Chondrocyte (in vitro differentiated cells): ENCODE results near the gene PEX7. TPM values are rescaled to one million over a fixed set of nuclear protein-coding genes. Genes with fewer than 3 reads are reported as not detected.
"Not testable (repeated sequence)": the region's sequence is repeated elsewhere in the genome, so short reads cannot be mapped to it uniquely, and the experiment has no call there.

Experiments used
- DNase-seq: peaks from one replicate; pipeline ENCODE4 v3.0.0; 2021; ENCODE audit warnings: mixed read lengths, low spot score
- H3K27ac Mint-ChIP-seq: one replicate; pipeline ENCODE4 v1.8.0; 2021; ENCODE audit warnings: mild to moderate bottlenecking, moderate library complexity, mixed read lengths; ENCODE audit not compliant: unreplicated experiment
- H3K27me3 Mint-ChIP-seq: 2 replicates; pipeline ENCODE4 v1.8.0; 2021; ENCODE audit warnings: low read depth, mixed read lengths
- H3K36me3 Mint-ChIP-seq: 2 replicates; pipeline ENCODE4 v1.8.0; 2021; ENCODE audit warnings: low read depth, mixed read lengths
- H3K4me1 Mint-ChIP-seq: 2 replicates; pipeline ENCODE4 v1.8.0; 2021; ENCODE audit warnings: low read depth, mild to moderate bottlenecking, mixed read lengths
- H3K4me3 Mint-ChIP-seq: one replicate; pipeline ENCODE4 v1.8.0; 2021; ENCODE audit warnings: mild to moderate bottlenecking, moderate library complexity, mixed read lengths; ENCODE audit not compliant: unreplicated experiment
- H3K9me3 Mint-ChIP-seq: 2 replicates; pipeline ENCODE4 v1.8.0; 2021; ENCODE audit warnings: low read depth, mixed read lengths
- total RNA-seq: library from RNA; stranded (reverse); gene quantifications from 3 replicates; pipeline ENCODE4 v1.2.1, GENCODE V29; 2021
- TF ChIP-seq, protein P1 (sequence below): fragments of 200-600 bp; sonication (generic); IDR thresholded peaks from 2 replicates; pipeline ENCODE4 v1.5.0; 2021; ENCODE audit warnings: antibody characterized with exemption, mild to moderate bottlenecking, moderate library complexity

The PEX7 gene
- total RNA-seq, 1 donor from 2014 or later = 7.0 TPM

DNA sequence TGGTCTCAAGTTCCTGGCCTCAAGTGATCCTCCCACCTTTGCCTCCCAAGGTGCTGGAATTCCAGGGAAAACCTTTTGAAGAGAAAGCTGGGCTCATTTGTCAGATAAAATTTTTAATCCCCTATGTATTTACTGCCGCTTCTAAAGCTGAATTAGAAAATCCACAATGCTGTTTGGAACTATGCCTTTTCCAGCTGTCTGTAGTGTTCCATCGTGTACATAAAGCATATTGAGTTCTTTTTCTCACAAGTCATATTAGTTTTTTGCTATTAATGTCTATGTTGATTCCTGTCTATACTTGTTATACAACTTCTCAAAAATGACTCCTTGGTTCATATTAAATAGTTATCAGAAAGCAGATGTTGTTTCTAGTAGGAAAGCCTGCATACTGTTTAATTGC is 47.1 kb downstream of the PEX7 start:
- no peak for DNase-seq
- H3K9me3 Mint-ChIP-seq = peaks cover 12% of the 10 kb centered on the region
- TF ChIP-seq, protein P1, sequence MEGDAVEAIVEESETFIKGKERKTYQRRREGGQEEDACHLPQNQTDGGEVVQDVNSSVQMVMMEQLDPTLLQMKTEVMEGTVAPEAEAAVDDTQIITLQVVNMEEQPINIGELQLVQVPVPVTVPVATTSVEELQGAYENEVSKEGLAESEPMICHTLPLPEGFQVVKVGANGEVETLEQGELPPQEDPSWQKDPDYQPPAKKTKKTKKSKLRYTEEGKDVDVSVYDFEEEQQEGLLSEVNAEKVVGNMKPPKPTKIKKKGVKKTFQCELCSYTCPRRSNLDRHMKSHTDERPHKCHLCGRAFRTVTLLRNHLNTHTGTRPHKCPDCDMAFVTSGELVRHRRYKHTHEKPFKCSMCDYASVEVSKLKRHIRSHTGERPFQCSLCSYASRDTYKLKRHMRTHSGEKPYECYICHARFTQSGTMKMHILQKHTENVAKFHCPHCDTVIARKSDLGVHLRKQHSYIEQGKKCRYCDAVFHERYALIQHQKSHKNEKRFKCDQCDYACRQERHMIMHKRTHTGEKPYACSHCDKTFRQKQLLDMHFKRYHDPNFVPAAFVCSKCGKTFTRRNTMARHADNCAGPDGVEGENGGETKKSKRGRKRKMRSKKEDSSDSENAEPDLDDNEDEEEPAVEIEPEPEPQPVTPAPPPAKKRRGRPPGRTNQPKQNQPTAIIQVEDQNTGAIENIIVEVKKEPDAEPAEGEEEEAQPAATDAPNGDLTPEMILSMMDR = no peak
- H3K4me1 Mint-ChIP-seq = peaks cover 8% of the 10 kb centered on the region
- H3K36me3 Mint-ChIP-seq = peaks cover 13% of the 10 kb centered on the region
- no peaks in the 10 kb centered on the region for H3K27me3 Mint-ChIP-seq
- H3K27ac Mint-ChIP-seq = no peak overlapping the region
- no peak overlapping the region for H3K4me3 Mint-ChIP-seq

DNA sequence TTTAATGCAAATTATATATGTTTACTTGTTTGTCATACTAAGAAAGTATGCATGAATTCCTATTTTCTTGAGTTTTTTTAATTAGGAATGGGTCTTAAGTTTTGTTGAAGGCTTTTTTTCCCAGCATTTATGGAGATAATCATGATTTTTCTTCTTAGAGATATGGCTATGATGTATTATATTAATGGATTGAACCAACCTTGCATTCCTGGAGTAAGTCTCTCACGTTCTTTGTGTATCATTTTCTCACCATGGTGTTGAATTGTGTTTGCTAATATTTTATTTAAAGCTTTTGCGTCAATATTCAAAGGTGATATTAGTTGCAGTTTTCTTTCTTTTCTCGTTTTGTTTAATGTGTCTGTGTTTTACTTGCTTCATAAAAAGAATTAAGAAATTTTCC is 51.4 kb downstream of the PEX7 start:
- Mint-ChIP-seq H3K36me3 (peaks cover 20% of the 10 kb centered on the region), H3K27ac (no peak overlapping the region), H3K4me1 (no peaks in the 10 kb centered on the region), H3K27me3 (no peaks in the 10 kb centered on the region), H3K4me3 (no peak overlapping the region), H3K9me3 (peaks cover 27% of the 10 kb centered on the region)
- TF ChIP-seq, protein P1 = no peak
- DNase-seq = no peak

DNA sequence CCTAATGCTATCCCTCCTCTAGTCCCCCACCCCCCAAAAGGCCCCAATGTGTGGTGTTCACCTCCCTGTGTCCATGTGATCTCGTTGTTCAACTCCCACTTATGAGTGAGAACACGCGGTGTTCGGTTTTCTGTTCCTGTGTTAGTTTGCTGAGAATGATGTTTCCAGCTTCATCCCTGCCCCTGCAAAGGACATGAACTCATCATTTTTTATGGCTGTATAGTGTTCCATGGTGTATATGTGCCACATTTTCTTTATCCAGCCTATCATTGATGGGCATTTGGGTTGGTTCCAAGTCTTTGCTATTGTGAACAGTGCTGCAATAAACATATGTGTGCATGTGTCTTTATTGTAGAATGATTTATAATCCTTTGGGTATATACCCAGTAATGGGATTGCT is 54.1 kb downstream of the PEX7 start:
- peaks cover 27% of the 10 kb centered on the region for H3K9me3 Mint-ChIP-seq
- peaks cover 18% of the 10 kb centered on the region for H3K36me3 Mint-ChIP-seq
- DNase-seq, H3K27ac Mint-ChIP-seq, H3K4me1 Mint-ChIP-seq, H3K4me3 Mint-ChIP-seq, H3K27me3 Mint-ChIP-seq: not testable (repeated sequence)

DNA sequence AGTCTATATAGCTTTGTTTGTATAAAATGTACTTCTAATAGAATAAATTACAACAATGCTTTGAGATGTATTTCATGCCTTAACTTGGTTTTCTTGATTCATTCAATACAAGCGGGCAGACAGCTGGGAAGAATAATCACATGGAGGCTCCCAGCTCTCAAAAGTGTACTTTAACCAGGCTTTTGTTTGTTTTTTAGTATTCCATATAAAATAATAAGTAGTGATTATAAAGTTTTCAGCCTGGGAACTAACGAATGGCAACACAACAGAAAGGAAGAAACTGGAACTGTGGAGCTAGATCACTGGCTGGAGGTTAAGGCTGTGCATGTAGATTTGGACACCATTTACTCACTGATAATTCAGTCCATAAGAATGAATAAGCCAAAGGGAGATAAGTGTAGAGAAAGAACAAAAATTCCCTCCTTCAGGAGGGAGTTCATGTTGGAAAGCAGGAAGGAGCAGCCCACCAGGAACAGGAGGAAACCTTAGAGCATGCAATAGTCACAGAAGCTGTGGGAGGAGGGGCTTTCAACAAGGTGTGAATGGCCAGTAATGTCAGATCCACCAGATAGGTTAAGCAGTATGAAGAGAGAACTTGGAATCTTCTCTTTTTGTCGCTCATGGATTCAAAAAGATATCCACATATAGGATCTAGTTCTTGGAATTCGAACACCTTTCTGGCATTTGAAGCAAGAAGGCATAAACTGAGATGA is 58.5 kb downstream of the PEX7 start:
- Mint-ChIP-seq H3K27ac (no peak overlapping the region), H3K27me3 (no peaks in the 10 kb centered on the region), H3K4me1 (peaks cover 7% of the 10 kb centered on the region), H3K4me3 (no peak overlapping the region), H3K36me3 (peaks cover 4% of the 10 kb centered on the region), H3K9me3 (peaks cover 13% of the 10 kb centered on the region)
- no peak for DNase-seq
- TF ChIP-seq, protein P1 = no peak

DNA sequence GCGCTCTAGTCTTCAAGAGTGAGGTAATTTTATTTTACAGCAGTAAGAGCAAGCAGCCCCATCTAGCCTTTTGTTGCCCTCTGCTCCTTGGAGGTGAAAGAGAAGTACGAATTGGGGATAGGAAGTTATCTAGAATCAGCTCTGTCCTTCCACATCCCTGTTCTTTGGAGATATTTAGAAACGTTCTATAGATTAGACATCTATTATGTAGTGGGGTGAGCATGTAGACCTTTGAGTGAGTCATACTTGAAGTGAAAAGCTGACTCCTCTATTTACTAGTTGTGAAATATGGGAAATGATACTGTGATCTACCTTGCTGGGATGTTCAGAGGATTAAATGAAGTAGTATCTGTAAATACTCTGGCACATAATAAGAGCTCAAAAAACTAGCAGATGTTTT is 63.7 kb downstream of the PEX7 start:
- no peaks in the 10 kb centered on the region for H3K27me3 Mint-ChIP-seq
- H3K4me1 Mint-ChIP-seq = peaks cover 8% of the 10 kb centered on the region
- no peak for DNase-seq
- H3K27ac Mint-ChIP-seq = no peak overlapping the region
- H3K4me3 Mint-ChIP-seq = no peak overlapping the region
- no peaks in the 10 kb centered on the region for H3K9me3 Mint-ChIP-seq
- TF ChIP-seq, protein P1 = no peak
- no peaks in the 10 kb centered on the region for H3K36me3 Mint-ChIP-seq

DNA sequence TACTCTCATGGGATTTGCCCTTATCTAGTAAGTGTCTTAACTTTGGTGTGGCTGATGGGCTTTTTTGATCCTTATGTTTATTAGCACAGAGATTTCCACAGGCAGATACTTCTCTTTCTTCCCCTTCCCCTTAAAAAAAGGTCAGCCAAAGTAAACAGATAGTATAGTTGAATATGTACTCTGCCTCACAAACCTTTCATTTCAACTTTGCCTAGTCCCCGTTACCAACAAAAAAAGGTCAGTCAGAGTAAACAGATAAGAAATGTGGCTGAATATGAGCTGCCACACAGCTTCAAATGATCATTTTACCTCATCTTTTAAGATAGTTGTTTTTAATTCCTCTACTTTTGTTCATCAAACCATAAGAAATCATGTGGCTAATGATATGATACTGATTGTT is 65.6 kb downstream of the PEX7 start:
- H3K4me3 Mint-ChIP-seq = no peak overlapping the region
- DNase-seq = no peak
- no peaks in the 10 kb centered on the region for H3K27me3 Mint-ChIP-seq
- H3K27ac Mint-ChIP-seq = no peak overlapping the region
- peaks cover 8% of the 10 kb centered on the region for H3K4me1 Mint-ChIP-seq
- H3K36me3 Mint-ChIP-seq = peaks cover 2% of the 10 kb centered on the region
- H3K9me3 Mint-ChIP-seq = no peaks in the 10 kb centered on the region
- TF ChIP-seq, protein P1 = no peak
